Peyer's patch (tissue), 4 donors: ENCODE results near the gene ZNF71.

Experiments
- CTCF ChIP-seq, 6 experiments: fragments of 450-650 bp in 4 of 6; fragments of 200-600 bp in 2 of 6; sonication (generic) in 1 of 6; IDR thresholded peaks; one replicate each; pipeline ENCODE4 v1.5.1; 2017 to 2019; ENCODE audit warnings: antibody characterized with exemption in 6 of 6, mild to moderate bottlenecking in 3 of 6, moderate library complexity in 1 of 6
- POLR2A ChIP-seq, 2 donors: fragments of 450-650 bp; IDR thresholded peaks; one replicate each; pipeline ENCODE4 v1.5.1; 2017; ENCODE audit warnings: antibody characterized with exemption in 2 of 2, mild to moderate bottlenecking in 2 of 2, moderate library complexity in 2 of 2

GRCh38 chr19:56601375-56601774 is 6.3 kb downstream of the ZNF71 start:
- no peak for TF ChIP-seq CTCF (IDR thresholded peaks at IDR 0.05)
- TF ChIP-seq POLR2A (IDR thresholded peaks at IDR 0.05): no peak
